KBM-7 (cell line): ENCODE data around the gene NSD1.

Source experiments
- DNase-seq: peaks from one replicate; pipeline ENCODE4 v3.0.0-alpha.2; 2015
- in situ Hi-C: fragments of 300-500 bp; cut with MboI; formaldehyde crosslinking; loops from 2 replicates; pipeline ENCODE4 v1.14.3; 2020; ENCODE audit warnings: low sequenced_read_pairs, low pct_unique_long_range_greater_than_20kb, mixed read lengths

NSD1 gene

DNA sequence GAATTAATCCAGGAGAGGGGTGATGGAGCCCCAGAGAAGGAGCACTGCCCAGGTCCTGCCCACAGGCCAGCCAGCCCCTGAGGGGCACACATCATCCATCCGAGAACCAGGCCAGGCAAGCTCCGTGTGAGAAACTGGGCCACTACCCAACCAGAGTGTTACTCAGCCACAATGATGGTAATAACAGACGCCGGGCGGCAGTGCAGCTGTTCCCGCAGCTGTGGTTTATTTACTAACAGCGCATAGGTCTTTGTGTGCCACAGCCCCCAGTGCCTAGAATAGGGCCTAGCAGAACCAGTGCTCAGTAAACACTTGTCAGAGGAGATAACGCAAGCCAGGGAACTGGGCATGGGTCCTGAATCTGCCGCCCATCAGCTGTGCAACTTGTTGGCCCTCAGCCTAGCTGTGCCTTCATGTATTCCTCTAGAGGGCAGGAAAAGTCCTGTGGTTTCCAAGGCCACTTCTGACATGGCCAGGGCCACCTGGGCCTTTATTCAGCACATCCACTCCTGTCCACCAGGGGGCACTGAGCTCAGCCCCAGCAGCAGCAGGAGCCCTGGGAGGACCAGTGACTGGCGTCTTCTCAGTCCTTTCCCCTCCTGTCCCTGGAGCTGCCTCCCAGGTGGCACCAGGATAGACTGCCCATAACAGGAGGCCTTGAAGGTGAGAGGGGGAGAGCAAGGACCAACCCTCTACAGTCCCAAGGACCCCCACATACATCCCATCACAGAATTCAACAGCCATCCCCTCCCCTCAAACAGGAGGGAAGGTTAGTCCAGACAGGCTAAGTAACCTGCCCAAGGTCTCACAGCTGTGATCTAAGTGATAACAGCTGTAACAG is 176.0 kb downstream of the NSD1 start:
- in situ Hi-C loops: no loop called here
- DNase-seq: peak; percentile 83

DNA sequence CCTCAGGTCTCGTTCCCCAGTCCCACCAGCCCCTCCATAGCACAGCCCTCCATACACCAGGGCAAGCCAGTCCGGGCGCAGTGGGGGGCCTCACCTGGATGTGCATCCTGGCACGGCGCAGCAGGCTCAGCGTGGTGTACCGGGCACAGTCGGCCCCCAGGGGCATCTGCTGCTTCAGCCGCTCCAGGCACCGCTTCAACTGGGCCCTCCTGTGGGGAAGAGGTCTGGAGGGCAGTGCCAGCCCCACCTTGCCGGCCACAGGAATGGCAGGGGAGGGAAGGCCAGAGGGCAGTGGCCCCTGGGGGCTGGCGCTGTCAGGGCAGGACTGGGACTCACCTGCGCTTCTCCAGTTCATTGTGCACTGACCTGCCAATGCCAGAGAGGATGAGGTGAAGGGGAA is 176.8 kb downstream of the NSD1 start:
- in situ Hi-C loops: no loop called here
- no peak for DNase-seq

DNA sequence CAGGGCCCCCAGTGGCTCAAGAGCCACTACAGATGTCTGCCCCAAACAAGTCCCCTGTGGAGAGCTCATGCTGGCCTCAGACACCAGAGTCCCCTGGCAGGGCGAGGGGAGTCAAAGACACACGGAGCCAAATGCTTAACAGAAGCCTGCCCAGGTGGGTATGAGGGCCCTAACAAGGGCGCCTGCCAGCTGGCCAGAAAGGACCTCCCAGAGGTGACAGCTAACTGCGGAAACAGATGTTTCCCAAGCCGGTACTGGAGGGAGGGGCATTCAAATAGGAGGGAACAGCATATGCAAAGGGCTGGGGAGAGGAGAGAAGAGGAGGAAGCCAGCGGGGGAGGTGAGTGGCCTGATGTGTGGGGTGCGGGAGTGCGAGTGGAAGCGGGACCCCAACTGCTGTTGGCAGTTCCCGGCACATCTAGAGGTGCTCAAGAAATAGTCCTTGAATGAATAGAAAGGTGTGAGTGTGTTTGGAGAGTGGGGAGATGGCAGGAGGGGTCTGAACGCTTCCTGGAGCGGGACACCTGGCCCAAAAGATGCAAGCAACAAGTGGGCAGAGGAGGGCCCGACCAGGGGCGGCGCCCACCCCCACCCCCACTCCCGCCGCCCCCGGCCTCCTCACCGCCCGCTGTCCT is 177.3 kb downstream of the NSD1 start:
- in situ Hi-C loops: no loop called here
- DNase-seq: peak; percentile 84

DNA sequence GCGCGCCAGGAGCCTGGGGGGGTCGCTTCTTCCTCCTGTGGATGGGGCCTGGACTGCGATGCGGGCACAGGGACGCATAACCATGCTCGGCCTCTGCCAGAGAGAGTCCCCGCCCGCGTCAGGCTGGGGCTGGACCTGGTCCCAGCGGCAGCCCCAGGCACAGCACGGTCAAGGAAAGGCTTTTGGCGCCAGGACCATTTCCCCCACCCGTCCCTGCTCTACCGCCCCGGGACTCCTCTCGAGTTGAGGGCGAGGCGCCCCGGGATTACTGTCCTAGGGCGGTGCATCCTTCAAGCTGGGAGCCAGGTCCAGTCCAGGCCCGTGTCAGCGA is 177.8 kb downstream of the NSD1 start:
- in situ Hi-C loops: no loop called here
- no peak for DNase-seq

DNA sequence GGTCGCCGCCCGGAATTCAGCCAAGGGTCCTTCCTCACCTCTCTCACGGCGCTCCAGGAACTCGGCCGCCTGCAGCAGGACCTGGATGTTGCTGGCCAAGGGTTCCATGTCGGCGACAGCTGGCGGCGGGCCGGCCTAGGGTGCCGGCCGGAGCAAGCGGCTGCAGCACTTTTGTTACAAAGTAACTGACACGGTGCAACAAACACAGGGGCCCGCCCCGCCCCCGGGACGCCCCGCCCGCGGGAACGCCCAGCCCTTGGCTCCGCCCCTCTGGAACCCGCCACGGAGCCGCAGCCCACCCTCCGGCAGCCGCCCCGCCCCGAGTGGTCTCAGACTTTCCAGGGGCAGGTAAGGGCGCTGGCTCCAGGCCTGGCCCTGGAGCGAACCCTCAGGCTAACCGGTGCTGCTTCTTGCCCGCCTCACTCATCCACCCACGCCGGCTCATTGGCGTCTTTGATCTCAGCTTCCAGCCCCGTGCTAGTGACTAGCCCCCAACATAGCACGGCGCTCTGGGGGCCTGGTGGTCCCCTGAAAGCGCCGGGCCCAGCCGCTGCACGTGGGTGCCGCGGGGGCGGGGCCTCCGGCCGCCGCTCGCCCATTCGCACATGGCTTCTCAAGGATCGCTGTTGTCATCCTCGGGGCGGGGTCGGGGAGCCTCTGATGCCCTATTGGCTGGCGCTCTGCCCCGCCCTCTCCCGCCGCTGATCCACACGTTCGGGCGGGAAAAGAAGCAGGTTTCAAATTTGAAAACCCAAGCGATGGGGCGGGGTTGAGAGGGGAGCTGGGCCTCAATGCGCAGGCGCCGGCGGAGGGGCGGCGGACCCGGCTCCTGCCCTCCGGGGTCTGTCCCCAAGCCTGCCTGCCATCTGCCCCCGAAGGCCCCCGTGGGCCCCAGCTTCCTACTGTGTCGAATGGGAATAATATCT is 178.4 kb downstream of the NSD1 start, which contains the start of gene MXD3:
TSS of gene MXD3 (minus strand) at position 176 of the 926 bp plus-strand sequence. CDS start at position 108, 68 bp downstream.
- in situ Hi-C loops: no loop called here
- peak; percentile 98 for DNase-seq

DNA sequence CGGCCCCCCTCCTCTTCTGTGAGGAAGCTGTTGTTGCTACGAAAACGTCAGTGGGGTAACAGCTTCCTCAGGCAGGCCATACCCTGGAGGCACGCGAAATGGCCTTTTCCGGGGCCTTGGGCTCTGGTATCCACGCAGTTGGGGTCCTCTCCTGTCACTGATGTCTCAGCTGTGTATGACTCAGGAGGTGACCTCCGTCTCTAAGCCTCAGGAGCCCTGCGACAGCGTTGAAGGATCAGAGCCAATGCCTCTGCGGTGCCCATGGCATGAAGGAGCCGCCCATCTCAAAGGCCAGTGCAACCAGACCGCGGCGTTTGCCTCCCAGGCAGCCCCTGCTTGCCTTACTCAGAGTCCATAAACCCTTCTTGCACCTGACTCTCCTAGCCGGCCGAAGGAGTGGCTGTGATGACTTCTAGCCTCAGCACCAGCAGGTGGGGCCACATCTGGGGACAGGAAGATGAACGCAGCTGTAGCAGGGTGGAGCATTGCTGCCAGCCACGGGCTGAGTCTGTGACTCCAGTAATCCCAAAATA is 179.1 kb downstream of the NSD1 start:
- in situ Hi-C loops: no loop called here
- DNase-seq: peak; percentile 63

DNA sequence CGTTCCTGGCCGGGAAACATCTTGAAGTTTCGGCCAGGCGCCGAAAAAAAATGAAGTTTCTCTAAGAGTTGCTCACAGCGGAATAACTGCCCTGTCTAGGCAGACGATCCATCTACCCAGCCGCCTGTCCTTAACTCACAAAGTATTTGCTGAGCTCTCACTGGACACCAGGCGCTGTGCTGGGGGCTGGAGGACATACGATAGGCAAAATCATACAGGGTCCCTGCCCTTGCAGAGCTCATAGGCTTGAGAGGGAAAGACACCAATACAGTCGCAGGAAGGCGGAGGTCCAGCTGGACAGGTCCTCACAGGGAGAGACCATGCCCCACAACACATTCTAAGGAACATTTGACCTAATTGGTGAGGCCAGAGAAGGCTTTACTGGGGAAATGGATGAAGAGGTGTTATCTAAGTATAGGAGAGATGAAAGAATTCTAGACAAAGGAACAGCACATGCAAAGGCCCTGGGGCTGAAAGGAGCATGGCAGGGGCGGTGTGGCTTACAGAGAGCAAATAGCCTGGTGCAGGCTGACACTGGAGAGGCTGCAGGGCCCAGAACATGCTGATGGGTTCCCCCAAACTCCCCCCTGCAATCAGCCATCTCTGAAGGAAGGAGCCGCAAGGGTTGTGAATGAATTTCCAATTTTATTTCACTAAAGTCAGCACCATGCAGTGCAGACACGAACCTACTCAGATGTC is 180.1 kb downstream of the NSD1 start:
- in situ Hi-C loops: no loop called here

DNA sequence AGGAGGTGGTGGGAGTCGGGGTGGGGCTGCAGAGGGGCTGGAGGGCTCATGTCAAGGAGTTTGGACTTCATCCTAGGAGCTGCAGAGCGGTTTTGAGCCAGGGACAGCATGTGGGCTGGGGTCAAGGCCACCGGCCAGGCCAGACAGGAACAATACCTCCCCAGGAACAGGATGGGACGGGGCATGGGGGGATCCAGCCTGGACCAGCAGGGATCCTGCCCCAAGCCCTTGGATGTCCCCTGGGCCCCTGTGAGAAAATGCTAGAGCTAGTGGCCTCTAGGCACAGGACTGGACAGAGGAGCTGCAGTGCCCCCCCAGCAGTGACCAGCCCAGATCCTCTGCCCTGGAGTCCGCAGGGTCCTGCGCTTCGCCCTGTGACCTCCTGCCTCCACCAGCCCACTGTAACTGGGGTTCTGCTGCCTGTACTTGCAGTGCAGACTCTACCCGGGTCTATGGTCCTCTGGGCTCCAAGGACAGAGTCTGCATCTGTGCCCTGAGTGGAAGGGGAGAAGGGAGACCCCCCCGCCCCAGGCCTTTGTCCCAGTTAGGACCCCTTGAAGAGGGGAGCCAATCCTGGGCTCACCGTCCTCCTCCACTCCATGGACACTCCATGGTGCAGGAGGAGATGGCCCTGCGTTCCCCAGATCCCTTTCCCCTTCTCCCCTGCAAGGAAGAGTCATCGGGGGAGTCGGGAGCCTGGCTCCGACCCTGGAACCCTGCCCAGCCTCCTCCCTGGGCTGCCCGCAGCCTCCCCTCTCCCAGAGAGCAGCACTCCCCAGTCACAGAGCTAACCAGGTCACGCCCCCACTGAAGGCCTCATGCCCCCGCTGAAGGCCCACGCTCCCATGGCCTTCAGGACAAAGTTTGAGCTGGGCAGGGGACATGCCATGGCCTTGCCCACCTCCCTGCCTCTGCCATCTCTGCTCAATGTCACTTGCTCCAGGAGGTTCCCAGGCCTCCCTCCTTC is 181.1 kb downstream of the NSD1 start:
- in situ Hi-C loops: no loop called here

More for the DNA sequence above, 180.1 kb downstream of the NSD1 start:
- no peak for DNase-seq

DNA sequence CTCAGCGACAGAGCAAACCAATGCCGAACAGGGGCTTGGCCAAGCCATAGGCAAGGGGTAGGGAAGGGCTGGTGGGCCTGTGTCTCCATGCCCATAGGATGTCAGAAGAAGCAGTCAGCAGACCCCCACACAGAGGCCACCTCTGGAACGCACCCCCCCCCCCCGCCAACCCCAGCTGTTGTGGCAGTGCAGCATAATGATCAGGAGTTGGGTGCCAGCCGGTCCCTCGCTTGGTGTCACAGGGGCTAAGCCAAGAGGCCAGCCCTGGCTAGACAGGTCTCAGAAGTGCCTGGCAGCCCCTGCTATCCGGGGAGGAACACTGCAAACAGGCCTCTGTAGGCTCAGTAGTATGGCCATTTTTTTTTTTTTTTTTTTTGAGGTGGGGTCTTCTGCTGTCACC is 181.8 kb downstream of the NSD1 start:
- in situ Hi-C loops: no loop called here
- DNase-seq: no peak

More for the DNA sequence above, 181.1 kb downstream of the NSD1 start:
- no peak for DNase-seq

DNA sequence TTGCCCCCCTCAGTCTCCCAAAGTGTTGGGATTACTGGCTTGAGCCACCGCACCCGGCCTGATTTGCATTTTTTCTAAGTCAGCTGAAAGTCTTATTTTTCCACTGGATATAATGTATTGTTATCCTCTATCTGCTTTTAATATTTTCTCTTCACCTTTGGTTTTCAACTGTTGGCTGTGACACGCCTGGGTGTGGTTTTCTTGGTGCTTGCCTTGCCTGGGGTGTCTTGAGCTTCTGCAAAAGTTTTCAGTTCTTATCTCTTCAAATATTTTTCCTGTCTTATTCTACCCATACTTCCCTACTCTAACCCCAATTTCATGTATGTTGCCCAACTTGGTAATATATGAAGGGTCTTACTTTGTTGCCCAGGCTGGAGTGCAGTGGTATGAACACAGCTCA is 182.4 kb downstream of the NSD1 start:
- in situ Hi-C loops: no loop called here
- no peak for DNase-seq

DNA sequence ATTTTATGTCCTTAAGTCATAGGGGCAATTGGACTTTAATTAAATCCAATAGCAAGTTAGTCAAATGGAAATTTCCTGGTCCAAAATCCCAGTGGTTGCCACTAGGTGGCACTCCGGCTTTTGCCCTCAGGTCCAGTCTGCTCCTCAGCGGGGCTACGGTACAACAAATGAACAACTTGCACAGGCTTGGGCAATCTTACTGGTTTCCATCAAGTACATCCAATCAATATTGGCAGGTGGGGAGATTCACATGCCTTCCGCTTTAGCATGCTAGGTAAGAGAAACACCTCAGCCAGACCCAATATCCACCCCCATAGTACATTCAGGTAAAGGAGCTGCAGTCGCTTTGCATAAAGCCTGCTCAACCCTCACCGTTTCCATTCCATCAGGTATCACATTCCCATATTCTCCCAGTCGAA is 184.4 kb downstream of the NSD1 start:
- peak; percentile 79 for DNase-seq
- in situ Hi-C loops: no loop called here

DNA sequence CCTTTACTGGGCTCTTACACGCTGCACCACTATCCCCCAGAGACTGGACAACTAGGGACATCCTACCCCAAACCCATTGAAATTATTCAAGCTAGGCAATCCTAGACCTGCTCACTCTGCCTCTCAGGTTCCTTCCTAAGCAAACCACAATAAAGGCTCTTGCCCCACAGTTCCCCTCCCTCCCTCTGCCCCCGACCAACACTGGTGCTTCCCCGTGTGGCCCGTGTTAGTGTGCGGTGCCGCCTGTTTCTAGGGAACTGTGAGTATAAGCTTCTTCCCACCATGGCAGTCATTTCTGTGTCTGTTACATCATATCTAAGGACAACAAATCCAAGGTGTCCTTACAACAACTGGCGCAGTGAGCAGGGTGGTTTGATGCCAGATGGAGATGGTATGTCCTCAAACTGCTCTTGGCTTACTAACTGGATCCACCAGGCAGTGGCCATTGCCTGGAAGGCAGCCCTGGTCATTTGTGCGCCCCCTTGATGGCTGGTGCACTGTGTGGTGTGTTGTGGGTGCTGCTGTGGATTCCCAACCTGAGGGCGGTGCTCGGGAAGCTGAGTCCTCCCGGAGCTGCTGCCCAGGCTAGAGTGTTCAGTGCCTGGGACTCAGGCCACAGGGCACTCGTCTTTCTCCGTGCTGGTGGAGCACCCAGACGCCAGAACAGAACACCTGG is 186.5 kb downstream of the NSD1 start:
- no peak for DNase-seq
- in situ Hi-C loops: no loop called here

DNA sequence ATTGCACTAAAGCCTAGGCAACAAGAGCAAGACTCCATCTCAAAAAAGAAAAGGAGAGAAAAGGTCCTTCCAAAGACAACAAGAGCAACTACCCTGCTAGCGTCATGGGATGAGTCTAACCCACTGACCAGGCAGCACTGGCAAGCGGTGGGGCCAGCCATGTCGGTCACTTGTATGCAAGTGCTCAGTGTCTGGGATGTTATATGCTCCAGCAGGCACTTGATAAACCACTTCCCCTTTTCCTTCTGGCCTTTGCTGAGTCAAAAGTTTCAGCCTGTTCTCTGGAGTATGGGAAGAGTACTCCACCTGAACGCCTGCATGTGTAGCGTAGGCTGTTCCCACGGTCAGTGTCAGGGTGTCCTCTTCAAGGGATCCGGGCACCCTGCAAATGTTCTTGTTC is 187.3 kb downstream of the NSD1 start:
- peak; percentile 83 for DNase-seq
- in situ Hi-C loops: no loop called here

DNA sequence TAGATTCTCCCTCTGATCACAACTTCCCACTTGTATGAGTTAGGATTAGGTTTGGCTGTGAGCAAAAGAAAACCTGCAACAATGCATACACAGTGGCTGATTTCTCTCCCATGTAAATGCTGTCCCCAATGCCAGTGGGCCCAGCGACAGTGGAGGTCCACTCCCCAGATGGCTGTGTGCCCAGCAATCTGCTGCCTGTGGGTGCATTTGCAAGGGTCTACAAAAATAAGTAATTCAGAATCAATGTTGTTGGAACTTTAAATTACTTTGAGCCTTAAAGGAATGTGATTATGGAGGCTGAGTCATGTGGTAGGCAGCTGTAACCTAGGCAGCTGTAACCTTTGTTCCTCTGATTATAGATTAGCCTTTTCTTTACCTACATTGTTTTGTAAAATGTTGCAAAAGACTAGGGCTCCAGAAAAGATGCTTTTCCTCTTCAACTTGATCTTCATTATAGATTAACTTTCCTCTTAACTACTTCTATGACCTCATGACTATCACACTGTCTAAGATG is 192.4 kb downstream of the NSD1 start:
- in situ Hi-C loops: no loop called here
- no peak for DNase-seq

DNA sequence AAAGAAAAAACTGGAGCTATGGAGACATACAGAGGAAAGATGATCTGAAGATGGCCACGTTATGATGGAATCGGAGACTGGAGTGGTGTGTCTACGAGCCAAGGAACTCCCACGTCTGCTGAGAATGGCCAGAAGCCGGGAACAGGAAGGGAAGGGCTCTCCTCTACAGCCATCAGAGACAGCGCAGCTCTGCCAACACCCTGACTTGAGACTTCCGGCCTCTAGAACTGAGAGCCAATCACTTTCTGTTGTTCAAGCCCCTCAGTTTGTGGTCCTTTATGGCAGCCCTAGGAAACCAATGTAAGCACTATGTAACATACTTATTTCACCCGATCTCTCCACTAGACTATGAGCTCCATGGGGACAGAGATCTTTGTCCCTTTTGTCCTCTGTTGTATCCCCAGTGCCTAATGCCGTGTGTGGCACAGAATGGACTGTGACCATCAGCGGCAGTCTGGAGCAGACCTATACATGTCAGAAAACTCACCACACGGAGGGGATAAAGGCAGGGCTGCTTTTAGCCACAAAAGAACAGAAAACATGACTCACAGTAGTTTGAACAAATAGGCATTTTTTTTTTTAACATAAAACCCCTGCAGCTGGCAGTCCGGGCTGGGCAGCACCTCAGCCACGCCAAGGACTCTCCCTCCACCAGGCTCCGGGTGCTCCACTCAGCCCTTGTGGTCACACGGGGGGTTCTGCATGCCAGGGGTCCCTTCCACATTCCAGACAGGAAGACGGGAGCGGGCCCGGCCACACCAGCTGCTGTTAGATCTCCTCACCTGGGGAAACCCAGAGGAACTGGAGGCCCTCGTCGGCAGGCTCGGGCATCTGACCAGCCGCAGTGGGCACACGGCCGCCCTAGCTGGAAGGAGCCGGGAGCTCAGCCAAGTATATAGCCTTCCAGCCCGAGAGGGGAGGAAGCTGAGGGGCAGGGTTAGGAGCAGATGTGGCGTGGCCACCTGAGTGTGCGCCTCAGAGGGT is 194.3 kb downstream of the NSD1 start:
- in situ Hi-C loops: no loop called here
- no peak for DNase-seq
